NCI-H2171 (cell line): ENCODE measurements around the gene CDHR1.
"Not testable (repeated sequence)": the region's sequence is repeated elsewhere in the genome, so short reads cannot be mapped to it uniquely, and the experiment has no call there.

ENCODE experiments used
- DNase-seq: peaks from one replicate; lab custom pipeline; 2025; lab: John Stamatoyannopoulos, UW

CDHR1 gene

DNA sequence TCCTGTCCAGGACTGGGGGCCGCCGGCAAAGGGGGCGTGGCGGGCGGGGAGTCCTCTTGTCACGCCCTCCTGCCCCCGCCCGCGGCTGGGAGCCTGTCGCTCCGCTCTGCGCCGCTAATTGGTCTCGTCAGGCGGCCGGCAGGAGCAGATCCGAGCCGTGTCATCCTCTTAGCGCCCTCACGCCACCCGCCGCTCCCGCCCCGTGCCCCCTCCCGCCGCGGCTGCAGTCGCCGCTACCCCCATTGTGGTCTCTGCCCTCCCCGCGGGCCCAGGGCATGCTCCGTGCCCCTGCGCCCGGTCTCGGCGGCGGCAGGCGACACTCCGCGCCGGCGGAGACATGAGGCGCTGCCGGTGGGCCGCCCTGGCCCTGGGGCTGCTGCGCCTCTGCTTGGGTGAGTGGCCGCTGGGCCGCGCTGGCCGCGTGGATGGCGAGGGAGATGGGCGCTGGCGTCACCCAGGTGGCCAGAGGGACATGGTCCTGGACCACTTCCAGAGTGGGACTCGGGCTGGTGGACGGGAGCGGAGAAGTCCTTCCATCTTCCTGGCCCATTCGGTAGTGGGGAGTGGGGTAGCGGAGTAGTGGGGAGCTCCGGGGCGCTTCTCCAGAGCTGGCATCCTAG lies at the start of gene CDHR1:
Gene CDHR1, plus strand, starts transcription at position 114 of the 620 bp plus-strand sequence. Its CDS starts 224 bp downstream, at position 338.
- DNase-seq = peak; percentile 14

DNA sequence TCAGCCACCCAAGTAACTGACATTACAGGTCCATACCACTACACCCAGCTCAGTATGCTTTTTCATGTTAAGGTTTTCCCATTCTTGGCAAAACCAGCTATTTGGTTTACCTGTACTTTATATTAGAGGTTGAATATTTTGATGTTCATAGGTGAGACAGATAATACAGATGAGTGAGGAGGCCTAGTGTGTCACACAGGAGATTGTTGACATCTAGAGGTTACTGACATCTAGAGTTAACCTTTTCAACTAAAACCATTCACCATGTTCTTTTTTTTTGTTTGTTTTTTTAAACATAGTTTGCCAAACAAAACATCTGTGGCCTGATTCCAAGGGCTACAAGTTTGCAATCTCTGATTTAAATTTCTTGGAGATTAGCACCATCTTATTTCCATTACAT lies 47.0 kb upstream of the CDHR1 start:
- no peak for DNase-seq

DNA sequence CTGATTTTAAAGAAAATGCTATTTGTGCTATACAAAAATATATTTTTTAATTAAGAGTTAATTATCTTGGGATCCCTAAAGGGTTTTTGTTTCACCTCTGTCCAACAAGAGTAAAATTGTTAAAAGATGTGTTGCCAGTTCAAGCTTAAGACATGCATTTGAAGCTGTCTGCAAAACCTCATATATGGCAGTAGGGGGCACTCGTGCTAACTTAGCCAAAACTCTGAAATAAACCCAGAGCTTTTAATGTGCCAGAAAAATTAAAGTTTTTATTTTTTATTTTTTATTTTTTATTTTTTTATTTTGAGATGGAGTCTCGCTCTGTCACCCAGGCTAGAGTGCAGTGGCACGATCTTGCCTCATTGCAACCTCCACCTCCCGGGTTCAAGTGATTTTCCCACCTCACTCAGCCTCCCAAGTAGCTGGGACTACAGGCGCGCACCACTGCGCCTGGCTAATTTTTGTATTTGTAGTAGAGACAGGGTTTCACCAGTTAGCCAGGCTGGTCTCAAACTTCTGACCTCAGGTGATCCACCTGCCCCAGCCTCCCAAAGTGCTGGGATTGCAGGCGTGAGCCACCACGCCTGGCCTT lies 46.2 kb upstream of the CDHR1 start:
- not testable (repeated sequence) for DNase-seq

DNA sequence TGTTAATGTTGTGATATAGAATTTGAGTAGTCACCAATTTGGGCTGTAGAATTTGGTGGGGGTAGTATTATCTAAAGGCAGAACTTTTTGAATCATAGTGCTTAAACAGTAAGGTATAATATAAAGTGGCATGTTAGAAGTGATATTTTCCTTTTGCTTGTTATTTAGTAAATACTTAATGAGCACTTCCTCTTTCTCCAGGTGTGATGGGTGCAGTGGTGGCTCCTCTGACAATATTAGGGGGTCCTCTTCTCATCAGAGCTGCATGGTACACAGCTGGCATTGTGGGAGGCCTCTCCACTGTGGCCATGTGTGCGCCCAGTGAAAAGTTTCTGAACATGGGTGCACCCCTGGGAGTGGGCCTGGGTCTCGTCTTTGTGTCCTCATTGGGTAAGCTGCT lies 44.5 kb upstream of the CDHR1 start:
- DNase-seq = no peak

DNA sequence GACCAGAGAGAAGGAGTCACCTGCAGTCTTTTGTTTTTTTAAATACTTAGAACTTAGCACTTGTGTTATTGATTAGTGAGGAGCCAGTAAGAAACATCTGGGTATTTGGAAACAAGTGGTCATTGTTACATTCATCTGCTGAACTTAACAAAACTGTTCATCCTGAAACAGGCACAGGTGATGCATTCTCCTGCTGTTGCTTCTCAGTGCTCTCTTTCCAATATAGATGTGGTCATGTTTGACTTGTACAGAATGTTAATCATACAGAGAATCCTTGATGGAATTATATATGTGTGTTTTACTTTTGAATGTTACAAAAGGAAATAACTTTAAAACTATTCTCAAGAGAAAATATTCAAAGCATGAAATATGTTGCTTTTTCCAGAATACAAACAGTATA lies 41.6 kb upstream of the CDHR1 start:
- DNase-seq = no peak

DNA sequence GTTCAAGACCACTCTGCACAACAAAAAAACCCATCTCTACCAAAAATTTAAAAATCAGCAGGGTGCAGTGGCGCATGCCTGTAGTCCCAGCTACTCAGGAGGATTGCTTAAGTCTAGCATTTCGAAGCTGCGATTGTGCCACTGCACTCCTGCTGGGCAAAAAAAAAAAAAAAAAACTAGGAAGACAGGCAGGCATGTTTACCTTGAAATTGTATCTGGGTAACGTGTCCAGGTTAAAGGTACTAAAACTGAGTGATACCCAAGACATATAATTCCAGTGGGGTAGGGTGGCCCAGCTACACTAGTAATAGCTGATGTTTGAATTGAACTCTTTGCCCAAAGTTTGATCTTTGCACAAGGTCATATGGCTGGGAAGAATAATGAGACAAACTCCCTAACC lies 38.8 kb upstream of the CDHR1 start:
- no peak for DNase-seq

DNA sequence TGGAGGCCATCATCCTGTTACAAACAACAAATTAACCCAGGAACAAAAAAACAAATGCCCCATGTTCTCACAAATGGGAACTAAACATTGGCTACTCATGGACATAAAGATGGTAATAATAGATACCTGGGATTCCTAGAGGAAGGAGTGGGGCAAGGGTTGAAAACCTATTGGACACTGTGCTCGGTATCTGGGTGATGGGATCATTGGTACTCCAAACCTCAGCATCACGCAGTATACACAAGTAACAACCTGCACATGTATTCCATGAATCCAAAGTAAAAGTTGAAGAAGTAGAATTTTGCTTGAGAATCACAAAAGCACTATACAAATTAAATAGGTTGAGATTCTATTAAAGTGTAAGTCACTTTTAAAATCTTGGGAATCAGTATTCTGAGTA lies 38.3 kb upstream of the CDHR1 start:
- no peak for DNase-seq

DNA sequence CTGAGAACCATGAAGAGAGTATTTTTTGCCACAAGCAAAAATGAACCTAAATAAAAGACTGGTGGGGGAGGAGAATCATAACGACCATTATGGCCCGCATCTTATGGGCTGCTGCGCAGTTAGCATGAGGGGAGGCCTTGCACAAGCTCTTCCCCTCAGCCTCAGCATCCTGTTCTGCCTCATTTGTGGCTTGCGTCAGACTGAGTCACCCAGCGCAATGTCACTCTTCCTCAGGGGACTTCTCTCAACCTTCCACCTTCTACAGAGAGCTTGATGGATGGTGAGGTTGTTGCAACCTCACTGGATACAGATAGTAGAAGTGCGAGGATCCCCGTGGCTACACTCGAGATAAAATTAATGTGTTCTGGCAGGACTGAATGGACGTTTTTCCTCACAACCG lies 37.6 kb upstream of the CDHR1 start:
- no peak for DNase-seq

DNA sequence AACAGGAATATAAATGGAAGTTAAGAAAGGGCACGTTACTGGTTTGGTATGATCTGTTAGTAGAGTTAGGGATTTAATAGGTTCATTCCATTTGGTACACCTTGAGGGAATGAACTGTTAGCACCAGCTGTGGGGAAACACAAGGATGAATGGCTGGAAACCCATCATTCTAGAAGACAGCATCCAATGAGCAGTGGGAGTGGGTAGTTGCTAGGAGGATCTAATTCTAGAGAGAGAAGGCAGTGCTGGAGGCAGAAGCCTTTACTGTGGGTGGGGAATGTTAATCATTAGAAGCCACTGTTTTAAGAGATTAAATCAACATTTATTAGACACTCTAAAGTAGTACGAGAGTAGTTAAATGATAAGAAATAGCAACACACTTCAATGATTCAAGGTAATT lies 36.3 kb upstream of the CDHR1 start:
- DNase-seq = no peak

DNA sequence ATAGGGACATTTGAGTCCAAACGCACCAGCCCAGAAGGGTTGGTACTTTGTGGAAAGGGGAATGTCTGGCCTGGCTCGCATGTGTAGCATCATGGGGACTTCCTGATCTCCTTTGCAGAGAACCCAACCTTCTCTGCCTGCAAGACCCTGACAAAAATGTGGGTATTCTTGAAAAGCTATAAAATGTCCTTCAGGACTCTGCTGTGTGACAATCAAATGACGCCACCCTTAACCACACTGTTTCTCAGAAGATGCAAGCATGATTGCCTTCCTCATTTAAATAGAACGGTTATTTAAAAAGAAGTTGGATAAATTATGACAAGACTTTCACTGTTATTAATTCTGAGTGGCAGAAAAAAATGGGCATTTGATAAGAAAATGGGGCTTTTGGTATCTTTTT lies 35.8 kb upstream of the CDHR1 start:
- DNase-seq = no peak

DNA sequence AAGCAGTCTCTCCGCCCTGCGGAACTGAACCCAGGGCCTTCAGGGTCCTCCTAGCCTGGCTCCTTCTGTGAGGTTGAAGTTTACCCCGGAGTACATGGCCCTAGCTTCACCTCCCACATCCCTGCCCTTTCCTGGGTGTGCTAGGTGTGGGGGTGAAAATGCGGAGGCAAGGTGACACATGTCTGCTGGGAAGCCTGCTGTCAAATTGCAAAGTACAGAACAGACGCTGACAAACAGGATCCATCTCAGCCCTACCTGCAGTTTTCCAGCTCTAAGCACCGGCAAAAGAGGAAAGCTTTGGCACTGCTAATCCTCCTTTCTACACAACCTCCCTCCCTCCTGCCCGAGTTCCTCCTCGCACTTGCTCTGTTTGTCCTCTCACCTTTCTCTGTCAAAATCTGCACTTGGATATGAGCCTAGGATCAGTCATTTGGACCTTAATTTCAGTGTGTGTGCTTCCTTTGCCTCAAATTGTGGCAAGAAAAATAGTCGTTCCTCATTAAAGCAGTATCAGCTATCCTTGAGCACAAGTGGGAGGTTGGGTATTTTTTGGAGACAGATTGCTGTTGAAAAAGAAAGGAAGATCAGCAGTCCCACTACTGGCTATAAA lies 35.2 kb upstream of the CDHR1 start:
- no peak for DNase-seq

DNA sequence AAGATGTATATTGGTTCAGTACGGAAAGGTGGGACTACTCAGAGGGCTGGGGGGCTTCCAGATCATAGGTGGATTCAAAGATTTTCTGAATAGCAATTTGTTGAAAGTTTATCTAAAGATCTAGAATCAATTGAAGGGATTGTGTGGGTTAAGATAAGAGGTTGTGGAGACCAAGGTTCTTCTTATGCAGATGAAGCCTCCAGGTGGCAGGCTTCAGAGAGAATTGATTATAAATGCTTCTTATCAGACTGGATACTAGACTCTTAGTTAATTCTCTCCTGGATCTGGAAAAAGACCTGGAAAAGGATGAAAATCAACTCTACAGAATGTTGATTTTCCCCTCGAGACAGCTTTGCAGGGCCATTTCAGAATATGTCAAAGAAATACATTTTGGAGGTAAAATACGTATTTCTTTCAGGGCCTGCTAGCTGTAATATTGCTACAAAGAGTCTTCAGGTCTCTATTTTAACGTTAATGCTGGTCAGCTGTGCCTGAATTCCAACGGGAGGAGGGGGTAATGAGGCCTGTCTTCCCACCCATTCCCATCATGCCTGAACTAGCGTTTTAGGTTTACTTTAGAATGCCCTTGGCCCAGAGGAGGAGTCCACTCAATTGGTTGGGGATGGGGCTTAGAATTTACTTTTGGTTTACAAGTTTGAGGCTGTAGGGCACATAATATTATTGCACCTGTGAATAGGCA lies 33.5 kb upstream of the CDHR1 start:
- no peak for DNase-seq

DNA sequence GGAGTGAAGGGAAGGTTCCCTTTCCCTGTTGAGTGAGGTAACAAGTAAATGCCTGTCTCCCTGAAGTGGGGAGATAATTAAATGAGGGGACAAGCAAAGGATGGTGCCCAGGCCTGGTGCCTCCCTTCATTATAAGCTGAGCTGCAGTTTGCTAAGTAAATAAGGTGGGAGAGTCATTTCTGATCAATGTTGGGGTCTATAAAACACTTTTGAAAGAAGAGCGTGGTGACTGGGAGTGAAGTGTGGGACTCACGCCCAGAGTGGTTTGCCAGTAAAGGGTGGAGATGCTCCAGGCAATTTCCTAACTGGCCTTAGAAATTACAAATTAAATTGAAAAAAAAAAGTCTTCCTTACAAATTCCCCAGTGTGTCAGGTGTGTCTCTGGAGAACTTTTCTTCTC lies 30.3 kb upstream of the CDHR1 start:
- DNase-seq = no peak

DNA sequence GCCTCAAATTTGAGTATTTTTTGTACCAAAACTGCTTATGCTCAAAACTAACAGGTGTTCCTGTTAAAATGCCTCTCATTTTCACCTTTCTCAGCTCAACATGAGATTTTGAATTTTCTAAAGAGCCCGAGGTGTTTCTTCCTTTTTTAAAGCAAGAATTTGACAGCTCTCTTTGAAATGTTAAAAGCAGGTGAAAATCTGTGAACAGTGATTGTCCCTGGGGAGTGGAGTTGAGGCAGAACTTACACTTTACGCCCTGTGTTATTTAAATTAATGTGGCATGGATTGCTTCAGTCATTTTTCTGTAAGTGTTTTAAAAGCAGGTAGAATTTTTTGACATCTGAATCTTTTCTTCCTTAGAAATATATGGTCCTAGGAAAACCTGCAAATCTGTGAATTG lies 29.9 kb upstream of the CDHR1 start:
- DNase-seq = no peak

DNA sequence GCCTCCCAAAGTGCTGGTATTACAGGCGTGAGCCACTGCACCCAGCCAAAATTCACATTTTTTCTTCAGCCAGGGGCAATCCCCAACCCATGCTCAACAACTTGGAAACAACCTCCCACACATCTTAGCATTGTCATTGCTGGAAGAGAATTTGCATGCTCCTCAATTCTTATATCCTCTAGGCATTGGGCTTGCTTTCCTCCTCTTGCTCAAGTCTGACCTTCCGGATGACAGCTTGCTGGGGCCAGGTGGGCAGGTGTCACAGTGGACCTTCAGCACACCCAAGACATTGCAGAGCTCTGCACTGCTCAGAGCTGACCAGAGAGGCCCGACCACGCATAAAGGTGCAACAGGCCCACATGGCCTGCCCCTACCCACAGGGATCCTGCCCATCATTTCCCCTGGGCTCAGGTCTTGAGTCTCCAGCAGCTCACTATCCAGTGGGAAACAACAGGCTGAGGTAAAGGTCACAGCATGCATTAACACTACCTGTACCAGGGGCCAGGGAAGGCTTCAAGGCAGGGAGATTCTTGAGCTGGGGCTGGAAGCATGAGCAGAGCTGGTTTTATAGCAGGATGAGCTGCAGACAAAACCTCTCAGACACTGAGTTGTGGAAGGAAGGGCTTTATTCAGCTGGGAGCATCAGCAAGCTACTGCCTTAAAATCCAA lies 27.6 kb upstream of the CDHR1 start:
- DNase-seq = no peak

DNA sequence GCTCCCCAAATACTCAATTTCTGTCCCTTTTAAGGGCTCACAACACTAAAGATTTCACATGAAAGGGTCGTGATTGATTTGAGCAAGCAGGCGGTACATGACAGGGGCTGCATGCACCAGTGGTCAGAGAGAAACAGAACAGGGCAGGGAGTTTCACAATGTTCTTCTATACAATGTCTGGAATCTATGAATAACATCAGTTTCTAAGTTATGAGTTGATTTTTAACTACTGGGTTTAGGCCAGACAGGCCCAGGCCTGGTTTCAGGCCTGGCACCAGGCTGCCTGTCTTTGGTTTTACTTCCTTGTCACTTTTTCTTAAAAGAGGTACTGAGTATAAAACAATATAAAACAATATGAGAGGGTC lies 27.1 kb upstream of the CDHR1 start:
- not testable (repeated sequence) for DNase-seq

DNA sequence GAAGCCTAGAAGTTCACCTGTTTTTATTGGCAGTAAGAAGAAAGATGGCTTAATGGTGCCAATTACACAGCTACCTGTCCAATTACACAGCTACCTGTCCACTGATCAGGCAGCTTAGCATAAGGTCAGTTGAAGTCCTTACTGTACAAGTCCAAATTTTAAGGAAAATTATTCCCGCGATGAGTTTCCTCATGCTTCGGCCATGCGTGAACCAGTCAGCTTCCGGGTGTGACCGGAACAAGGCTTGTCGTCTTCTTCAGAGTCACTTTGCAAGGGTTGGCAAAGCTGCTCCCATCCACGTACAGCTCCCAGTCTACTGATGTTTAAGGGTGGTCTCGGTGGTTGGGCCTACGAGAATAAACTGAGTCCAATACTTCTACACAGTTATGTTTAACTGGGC lies 26.0 kb upstream of the CDHR1 start:
- DNase-seq = not testable (repeated sequence)

DNA sequence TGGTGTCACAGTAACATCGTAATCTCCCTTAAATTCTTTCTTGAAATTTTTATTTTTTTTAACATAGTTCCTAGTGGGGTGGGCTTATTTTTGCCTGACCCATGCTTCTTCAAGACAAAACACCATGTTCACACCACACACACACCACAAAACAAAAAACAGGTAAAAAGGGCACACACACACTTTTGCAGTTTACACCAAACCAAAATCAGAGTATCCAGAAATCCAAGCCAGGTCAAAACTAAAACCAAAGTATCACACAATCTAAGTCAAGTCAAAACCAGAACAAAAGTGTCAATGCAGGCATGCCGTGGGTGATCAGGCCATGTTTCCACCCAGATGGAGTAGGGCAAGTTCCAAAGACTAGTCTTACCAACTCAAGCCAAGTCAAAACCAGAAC lies 23.1 kb upstream of the CDHR1 start:
- not testable (repeated sequence) for DNase-seq

DNA sequence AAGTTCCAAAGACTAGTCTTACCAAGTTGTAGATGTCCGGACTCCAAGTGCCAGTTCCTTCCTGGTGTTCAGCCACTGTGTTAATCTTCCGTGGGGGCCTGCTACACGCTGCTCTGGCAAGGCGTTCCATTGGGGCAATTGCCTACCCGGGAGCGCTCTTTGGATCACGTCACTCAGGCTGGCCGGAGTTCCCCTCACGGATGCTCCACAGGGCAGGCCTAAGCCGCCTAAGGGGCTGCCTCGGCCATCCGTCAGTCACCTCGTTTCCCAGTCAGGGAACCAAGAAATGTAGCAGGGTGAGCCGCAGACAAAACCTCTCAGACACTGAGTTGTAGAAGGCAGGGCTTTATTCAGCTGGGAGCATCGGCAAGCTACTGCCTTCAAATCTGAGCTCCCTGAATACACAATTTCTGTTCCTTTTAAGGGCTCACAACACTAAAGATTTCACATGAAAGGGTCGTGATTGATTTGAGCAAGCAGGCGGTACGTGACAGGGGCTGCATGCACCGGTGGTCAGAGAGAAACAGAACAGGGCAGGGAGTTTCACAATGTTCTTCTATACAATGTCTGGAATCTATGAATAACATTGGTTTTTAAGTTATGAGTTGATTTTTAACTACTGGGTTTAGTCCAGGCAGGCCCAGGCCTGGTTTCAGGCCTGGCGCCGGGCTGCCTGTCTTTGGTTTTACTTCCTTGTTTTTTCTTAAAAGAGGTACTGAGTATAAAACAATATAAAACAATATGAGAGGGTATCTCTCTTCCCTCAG lies 22.5 kb upstream of the CDHR1 start:
- not testable (repeated sequence) for DNase-seq

DNA sequence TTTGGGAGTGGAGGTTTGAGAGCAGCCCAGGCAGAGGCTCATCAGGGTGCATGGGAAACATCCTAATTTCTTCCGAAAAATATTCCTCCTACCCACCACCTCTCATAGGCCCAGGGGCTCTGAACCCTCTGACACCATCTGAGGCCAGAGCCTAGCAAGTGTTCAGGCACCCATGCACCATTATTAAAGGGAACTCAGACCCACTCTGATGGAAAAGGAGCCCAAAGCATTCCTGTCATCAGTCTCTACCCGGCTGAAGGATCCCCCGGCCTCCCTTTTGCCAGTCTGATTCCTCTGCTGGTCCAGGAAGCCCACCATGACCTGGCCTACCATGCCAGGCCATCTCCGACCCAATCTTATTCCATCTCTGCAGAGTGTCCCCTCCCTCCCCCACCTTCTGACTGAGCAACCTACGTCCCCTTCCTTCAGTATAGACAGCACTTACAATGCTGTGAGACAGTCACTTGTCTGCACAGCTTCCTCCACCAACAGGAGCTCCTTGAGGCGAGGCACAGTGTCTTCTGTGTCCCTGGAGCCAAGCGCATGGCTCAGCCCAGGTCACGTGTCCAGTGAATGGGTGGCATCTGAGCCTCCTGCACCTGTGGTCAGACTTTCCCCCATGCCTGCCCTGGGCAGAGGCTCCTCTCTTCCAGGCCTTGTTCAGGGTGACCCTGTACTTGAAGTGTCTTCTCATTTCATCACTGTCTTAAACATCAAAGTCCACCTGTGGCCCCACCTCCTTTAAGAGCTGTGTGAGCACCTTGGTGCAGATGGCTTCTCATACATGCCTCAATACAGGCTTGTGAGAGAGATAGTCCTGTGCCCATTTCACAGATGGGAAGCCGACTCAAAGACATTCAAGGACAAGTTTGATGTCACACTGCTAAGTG lies 21.6 kb upstream of the CDHR1 start:
- DNase-seq = no peak

DNA sequence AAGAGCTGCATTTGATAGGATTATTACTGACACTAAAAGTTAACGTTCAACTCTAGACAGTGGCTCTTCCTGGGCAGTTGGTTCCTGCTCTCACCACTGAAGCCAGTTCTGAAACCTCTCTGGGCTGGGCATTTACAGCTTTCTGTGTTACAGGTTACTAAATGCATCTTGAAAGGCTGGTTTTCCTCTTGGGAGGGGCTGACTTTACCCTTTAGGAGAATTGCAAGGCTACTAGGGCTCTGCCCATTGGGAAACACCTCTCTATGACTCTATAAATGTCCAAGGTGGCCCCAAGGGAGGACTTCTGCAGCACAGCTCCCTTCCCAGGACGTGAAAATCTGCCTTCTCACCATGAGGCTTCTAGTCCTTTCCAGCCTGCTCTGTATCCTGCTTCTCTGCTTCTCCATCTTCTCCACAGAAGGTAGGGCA lies 20.8 kb upstream of the CDHR1 start, which contains the start of gene GPR15LG:
Gene GPR15LG, plus strand, starts transcription at position 301 of the 429 bp plus-strand sequence. Its CDS starts 51 bp downstream, at position 352.
- no peak for DNase-seq
